ENCODE results near the gene PHF20.

Gene PHF20

DNA sequence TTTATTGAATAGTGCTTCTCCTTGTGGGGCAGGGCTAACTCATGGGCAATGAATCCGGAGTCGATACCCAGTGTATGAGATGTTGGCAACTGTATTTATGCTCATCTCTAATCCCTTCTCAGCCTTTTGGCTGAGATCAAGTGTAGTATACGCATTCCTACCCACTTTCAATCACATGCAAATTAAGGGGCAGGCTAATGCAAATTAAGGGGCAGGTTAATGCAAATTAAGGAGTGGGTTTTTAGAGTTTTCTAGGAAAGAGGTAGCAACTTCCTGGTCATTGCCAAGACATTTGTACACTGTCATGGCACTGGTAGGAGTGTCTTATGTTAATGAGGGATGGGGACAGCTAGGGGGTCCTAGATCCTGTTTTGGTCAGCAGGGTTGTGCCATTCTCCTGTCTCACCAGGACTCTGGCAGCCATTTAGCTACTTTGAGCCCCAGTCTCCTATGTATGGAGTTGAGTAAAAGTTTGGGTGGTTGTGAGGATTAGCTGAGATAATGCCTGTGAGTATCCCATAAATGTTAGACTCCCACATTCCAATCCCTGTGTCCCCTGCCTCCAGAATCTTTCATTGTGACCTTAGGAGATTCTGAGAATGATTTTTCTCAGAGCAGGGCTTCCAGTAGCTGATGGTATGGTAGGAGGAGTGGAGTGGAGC, 196.3 kb downstream of the PHF20 start, which contains the start of gene CNBD2:
TSS of gene CNBD2 (plus strand) at position 612 of the 662 bp plus-strand sequence. CDS start 173 bp downstream, outside the sequence.
- in situ Hi-C loops (cut with MboI; ENCODE audit: low sequenced_read_pairs, unreplicated experiment): no loop called here

DNA sequence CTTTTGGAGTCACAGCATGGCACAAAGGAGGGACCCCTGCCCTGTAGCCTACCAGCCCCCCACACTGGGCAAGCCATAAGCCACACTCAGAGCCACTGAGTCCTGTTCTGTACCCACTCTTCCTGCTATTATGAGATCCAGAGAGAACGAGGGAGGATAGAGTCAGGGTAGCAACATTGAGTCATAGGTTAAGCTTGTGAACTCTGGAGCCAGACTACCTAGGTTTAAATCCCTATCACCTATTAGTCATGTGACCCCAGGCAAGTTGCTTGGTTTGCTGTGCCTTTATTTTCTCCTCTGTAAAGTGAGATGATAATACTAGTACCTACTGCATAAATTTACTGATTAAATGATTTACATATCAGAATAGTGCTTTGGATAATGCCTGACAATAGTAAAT, 197.1 kb downstream of the PHF20 start:
- in situ Hi-C loops (cut with MboI; ENCODE audit: low sequenced_read_pairs, unreplicated experiment): no loop called here
- DNase-seq (ENCODE audit: low spot score): no peak
- TF ChIP-seq, protein P1, sequence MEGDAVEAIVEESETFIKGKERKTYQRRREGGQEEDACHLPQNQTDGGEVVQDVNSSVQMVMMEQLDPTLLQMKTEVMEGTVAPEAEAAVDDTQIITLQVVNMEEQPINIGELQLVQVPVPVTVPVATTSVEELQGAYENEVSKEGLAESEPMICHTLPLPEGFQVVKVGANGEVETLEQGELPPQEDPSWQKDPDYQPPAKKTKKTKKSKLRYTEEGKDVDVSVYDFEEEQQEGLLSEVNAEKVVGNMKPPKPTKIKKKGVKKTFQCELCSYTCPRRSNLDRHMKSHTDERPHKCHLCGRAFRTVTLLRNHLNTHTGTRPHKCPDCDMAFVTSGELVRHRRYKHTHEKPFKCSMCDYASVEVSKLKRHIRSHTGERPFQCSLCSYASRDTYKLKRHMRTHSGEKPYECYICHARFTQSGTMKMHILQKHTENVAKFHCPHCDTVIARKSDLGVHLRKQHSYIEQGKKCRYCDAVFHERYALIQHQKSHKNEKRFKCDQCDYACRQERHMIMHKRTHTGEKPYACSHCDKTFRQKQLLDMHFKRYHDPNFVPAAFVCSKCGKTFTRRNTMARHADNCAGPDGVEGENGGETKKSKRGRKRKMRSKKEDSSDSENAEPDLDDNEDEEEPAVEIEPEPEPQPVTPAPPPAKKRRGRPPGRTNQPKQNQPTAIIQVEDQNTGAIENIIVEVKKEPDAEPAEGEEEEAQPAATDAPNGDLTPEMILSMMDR (IDR thresholded peaks at IDR 0.05; ENCODE audit: borderline replicate concordance, control extremely low read depth, extremely low read depth, insufficient read depth, missing control alignments): no peak

More for the DNA sequence above, 196.3 kb downstream of the PHF20 start, which contains the start of gene CNBD2:
- TF ChIP-seq, protein P1 (IDR thresholded peaks at IDR 0.05; ENCODE audit: borderline replicate concordance, control extremely low read depth, extremely low read depth, insufficient read depth, missing control alignments): no peak
- no peak for DNase-seq (ENCODE audit: low spot score)

DNA sequence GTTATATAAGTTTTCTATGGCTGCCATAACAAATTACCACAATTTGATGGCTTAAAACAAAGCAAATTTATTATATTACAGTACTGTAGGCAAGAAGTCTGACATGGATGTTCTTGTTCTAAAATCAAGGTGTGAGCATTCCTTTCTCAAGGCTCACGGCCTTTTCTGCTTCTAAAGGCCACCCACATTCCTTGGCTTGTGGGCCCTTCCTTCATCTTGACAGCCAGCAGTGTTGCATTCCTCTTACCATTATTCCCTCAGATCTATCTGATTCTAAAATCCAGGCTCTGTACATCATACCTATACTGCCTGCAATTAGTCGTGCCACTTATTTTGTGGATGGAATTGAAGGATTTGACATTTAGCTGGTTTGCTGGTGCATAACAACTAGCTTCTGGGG, 200.2 kb downstream of the PHF20 start:
- no peak for DNase-seq (ENCODE audit: low spot score)
- TF ChIP-seq, protein P1 (IDR thresholded peaks at IDR 0.05; ENCODE audit: borderline replicate concordance, control extremely low read depth, extremely low read depth, insufficient read depth, missing control alignments): no peak
- in situ Hi-C loops (cut with MboI; ENCODE audit: low sequenced_read_pairs, unreplicated experiment): no loop called here

- TF ChIP-seq, protein P1 (IDR thresholded peaks at IDR 0.05; ENCODE audit: borderline replicate concordance, control extremely low read depth, extremely low read depth, insufficient read depth, missing control alignments): no peak
- in situ Hi-C loops (cut with MboI; ENCODE audit: low sequenced_read_pairs, unreplicated experiment): no loop called here
- no peak for DNase-seq (ENCODE audit: low spot score)
These were observed 200.6 kb downstream of the PHF20 start for GRCh38 chr20:35972462-35972861.

- DNase-seq (ENCODE audit: low spot score): no peak
- in situ Hi-C loops (cut with MboI; ENCODE audit: low sequenced_read_pairs, unreplicated experiment): no loop called here
- TF ChIP-seq, protein P1 (IDR thresholded peaks at IDR 0.05; ENCODE audit: borderline replicate concordance, control extremely low read depth, extremely low read depth, insufficient read depth, missing control alignments): no peak
These were observed 202.4 kb downstream of the PHF20 start for GRCh38 chr20:35974256-35974655.

DNA sequence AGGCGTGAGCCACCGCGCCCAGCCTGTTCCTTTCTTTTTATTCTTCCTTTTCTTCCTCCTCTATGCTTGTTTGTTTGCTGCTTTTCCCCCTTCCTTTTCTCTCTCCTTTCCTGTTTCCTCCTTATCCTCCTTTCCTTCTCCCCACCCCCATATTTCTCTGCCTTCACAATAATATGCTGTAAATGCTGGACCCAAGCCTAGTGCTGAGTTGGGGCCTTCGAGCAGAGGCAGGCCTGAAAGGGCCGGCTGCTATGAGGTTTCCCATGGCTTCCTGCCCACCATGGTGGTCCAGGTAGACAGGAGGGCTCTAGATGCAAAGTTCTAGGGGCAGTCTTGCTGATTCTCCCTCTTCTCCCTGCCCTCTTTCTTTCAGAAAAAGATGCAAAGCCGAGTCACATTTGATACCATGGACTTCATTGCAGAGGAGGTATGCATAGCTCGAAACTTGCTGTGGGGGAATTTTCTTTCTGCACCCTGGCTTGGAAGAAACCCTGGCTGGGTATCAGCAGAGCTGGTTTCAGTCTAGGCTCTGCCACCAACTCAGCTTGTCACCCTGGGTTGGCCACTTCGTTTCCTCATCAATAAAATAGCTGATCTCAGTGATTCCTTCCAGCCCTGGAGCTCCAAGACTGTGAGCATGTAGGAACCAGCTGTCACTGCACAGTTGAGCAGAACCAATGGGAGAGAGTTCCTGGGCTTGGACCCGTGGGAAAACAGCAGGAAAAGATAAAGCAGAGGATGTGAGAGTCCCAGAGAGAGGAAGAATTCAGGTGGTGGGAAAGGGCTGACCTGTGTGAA, 204.0 kb downstream of the PHF20 start:
- in situ Hi-C loops (cut with MboI; ENCODE audit: low sequenced_read_pairs, unreplicated experiment): loop anchor here (25.0 kb wide), 1 partner anchor 462 kb away; no protein-coding TSS in a partner anchor
- TF ChIP-seq, protein P1 (IDR thresholded peaks at IDR 0.05; ENCODE audit: borderline replicate concordance, control extremely low read depth, extremely low read depth, insufficient read depth, missing control alignments): no peak

More for the DNA sequence above, 204.0 kb downstream of the PHF20 start:
- no peak for DNase-seq (ENCODE audit: low spot score)

Measured in GM13976 (cell line).